CD4-positive, alpha-beta memory T cell (primary cell): ENCODE measurements around the gene IQCF2. TPM values are rescaled to one million over a fixed set of nuclear protein-coding genes. Genes with fewer than 3 reads are reported as not detected.

Experiments used
- CTCF ChIA-PET: fragments of 350-600 bp; sonication (Branson Sonifier 250); formaldehyde crosslinking; loops from one replicate; lab custom pipeline; 2021; ENCODE audit warnings: inconsistent platforms; ENCODE audit not compliant: partially characterized antibody; lab: Charles Lee
- POLR2A ChIA-PET: fragments of 350-600 bp; sonication (Branson Sonifier 250); formaldehyde crosslinking; loops from one replicate; lab custom pipeline; 2021; ENCODE audit not compliant: partially characterized antibody; lab: Charles Lee
- DNase-seq, 5 donors: peaks; one replicate each; pipeline versions ENCODE4 v3.0.0 to v3.0.0-alpha.2; 2020 to 2022; ENCODE audit warnings: mixed read lengths in 1 of 5
- H3K27ac ChIP-seq: one replicate; pipeline ENCODE4 v1.7.0; 2013; ENCODE audit warnings: low read depth, low read length
- H3K27me3 ChIP-seq: 2 replicates; pipeline ENCODE4 v1.7.0; 2013; ENCODE audit warnings: mild to moderate bottlenecking, low read length, moderate library complexity; ENCODE audit not compliant: insufficient read depth
- H3K36me3 ChIP-seq: 2 replicates; pipeline ENCODE4 v1.7.0; 2013; ENCODE audit warnings: mild to moderate bottlenecking, low read length, moderate library complexity; ENCODE audit not compliant: insufficient read depth
- H3K4me1 ChIP-seq: 2 replicates; pipeline ENCODE4 v1.7.0; 2013; ENCODE audit warnings: mild to moderate bottlenecking, low read length, moderate library complexity; ENCODE audit not compliant: insufficient read depth
- H3K4me3 ChIP-seq, 2 donors: one replicate each; pipeline ENCODE4 v1.7.0; 2013; ENCODE audit warnings: low read length in 2 of 2, mild to moderate bottlenecking in 1 of 2
- H3K9me3 ChIP-seq, 2 donors: one replicate each; pipeline ENCODE4 v1.7.0; 2013; ENCODE audit warnings: low read length in 2 of 2, control low read depth in 1 of 2; ENCODE audit not compliant: control insufficient read depth in 1 of 2
- H3K27ac Mint-ChIP-seq, 7 donors: one replicate each; pipeline ENCODE4 v1.8.0; 2020 to 2021; ENCODE audit warnings: mixed read lengths in 7 of 7, mild to moderate bottlenecking in 6 of 7, inconsistent platforms in 3 of 7, moderate library complexity in 3 of 7
- H3K27me3 Mint-ChIP-seq, 2 donors: one replicate each; pipeline ENCODE4 v1.8.0; 2020 to 2021; ENCODE audit warnings: mixed read lengths in 2 of 2
- H3K36me3 Mint-ChIP-seq, 2 donors: one replicate each; pipeline ENCODE4 v1.8.0; 2020 to 2021; ENCODE audit warnings: mixed read lengths in 2 of 2, inconsistent platforms in 1 of 2, mild to moderate bottlenecking in 1 of 2
- H3K4me1 Mint-ChIP-seq, 4 donors: one replicate each; pipeline ENCODE4 v1.8.0; 2020 to 2021; ENCODE audit warnings: mixed read lengths in 4 of 4, mild to moderate bottlenecking in 1 of 4
- H3K4me3 Mint-ChIP-seq, 8 donors: one replicate each; pipeline ENCODE4 v1.8.0; 2020 to 2021; ENCODE audit warnings: mixed read lengths in 8 of 8, mild to moderate bottlenecking in 7 of 8, moderate library complexity in 6 of 8, inconsistent platforms in 3 of 8
- H3K9me3 Mint-ChIP-seq, 8 donors: one replicate each; pipeline ENCODE4 v1.8.0; 2020 to 2021; ENCODE audit warnings: mixed read lengths in 8 of 8, mild to moderate bottlenecking in 5 of 8, inconsistent platforms in 3 of 8, moderate library complexity in 1 of 8
- intact Hi-C: fragments of 100-400 bp; cut with micrococcal nuclease; formaldehyde crosslinking; loops from one replicate; pipeline ENCODE4 v1.15.1; 2023
- polyA plus RNA-seq, 2 donors: library from polyadenylated mRNA; unstranded; fragments of 300-500 nt; fragmentation: Illumina TruSeq; gene quantifications; one replicate each; pipeline ENCODE4 v1.2.3, GENCODE V29; 2021
- total RNA-seq, 2 experiments: library from RNA; stranded (reverse); gene quantifications; one replicate each; pipeline ENCODE4 v1.2.3, GENCODE V29; 2021

Gene IQCF2
- total and polyA plus RNA-seq, 4 experiments from 2014 or later: not detected

GRCh38 chr3:51876186-51876585 lies 14.8 kb downstream of the IQCF2 start:
- POLR2A ChIA-PET: no interaction called here
- H3K27ac Mint-ChIP-seq: no peak overlapping the region
- DNase-seq: no peak
- no peaks in the 10 kb centered on the region for H3K4me1 ChIP-seq
- intact Hi-C loops: no loop called here
- no peaks in the 10 kb centered on the region for H3K27me3 ChIP-seq
- no peaks in the 10 kb centered on the region for H3K9me3 ChIP-seq
- H3K9me3 Mint-ChIP-seq: no peaks in the 10 kb centered on the region
- no peaks in the 10 kb centered on the region for H3K36me3 ChIP-seq
- CTCF ChIA-PET: no interaction called here
- peaks cover 12% of the 10 kb centered on the region in 2 donors for H3K27me3 Mint-ChIP-seq
- H3K27ac ChIP-seq: no peak overlapping the region
- peaks cover 0 to 3% (median 0%) of the 10 kb centered on the region in 4 donors for H3K4me1 Mint-ChIP-seq
- no peaks in the 10 kb centered on the region for H3K36me3 Mint-ChIP-seq
- no peak overlapping the region for H3K4me3 Mint-ChIP-seq
- H3K4me3 ChIP-seq: no peak overlapping the region

GRCh38 chr3:51879937-51880336 lies 18.5 kb downstream of the IQCF2 start:
- ChIA-PET POLR2A (no interaction called here), CTCF (no interaction called here)
- Mint-ChIP-seq H3K27ac (no peak overlapping the region), H3K4me1 (no peaks in the 10 kb centered on the region), H3K4me3 (no peak overlapping the region), H3K27me3 (peaks cover 15 to 23% of the 10 kb centered on the region in 2 donors), H3K9me3 (no peaks in the 10 kb centered on the region), H3K36me3 (no peaks in the 10 kb centered on the region)
- no peaks in the 10 kb centered on the region for H3K9me3 ChIP-seq
- H3K27ac ChIP-seq: no peak overlapping the region
- H3K4me1 ChIP-seq: no peaks in the 10 kb centered on the region
- intact Hi-C loops: no loop called here
- no peak for DNase-seq
- no peak overlapping the region for H3K4me3 ChIP-seq
- H3K36me3 ChIP-seq: no peaks in the 10 kb centered on the region
- no peaks in the 10 kb centered on the region for H3K27me3 ChIP-seq

- Mint-ChIP-seq H3K4me3 (no peak overlapping the region), H3K4me1 (peaks cover 0 to 1% (median under 1%) of the 10 kb centered on the region in 4 donors), H3K27ac (no peak overlapping the region), H3K36me3 (no peaks in the 10 kb centered on the region), H3K27me3 (peaks cover 6 to 14% of the 10 kb centered on the region in 2 donors), H3K9me3 (no peaks in the 10 kb centered on the region)
- no peaks in the 10 kb centered on the region for H3K27me3 ChIP-seq
- H3K4me3 ChIP-seq: no peak overlapping the region
- ChIA-PET CTCF (no interaction called here), POLR2A (no interaction called here)
- H3K27ac ChIP-seq: no peak overlapping the region
- intact Hi-C loops: no loop called here
- no peaks in the 10 kb centered on the region for H3K9me3 ChIP-seq
- H3K4me1 ChIP-seq: peaks cover under 1% of the 10 kb centered on the region
- DNase-seq: no peak
- no peaks in the 10 kb centered on the region for H3K36me3 ChIP-seq
Measured at GRCh38 chr3:51886447-51886846, 25.0 kb downstream of the IQCF2 start.

GRCh38 chr3:51887620-51888019 lies 26.2 kb downstream of the IQCF2 start:
- POLR2A ChIA-PET: no interaction called here
- intact Hi-C loops: no loop called here
- no peak overlapping the region for H3K27ac ChIP-seq
- CTCF ChIA-PET: no interaction called here
- no peaks in the 10 kb centered on the region for H3K9me3 Mint-ChIP-seq
- no peaks in the 10 kb centered on the region for H3K9me3 ChIP-seq
- H3K36me3 ChIP-seq: no peaks in the 10 kb centered on the region
- H3K27me3 Mint-ChIP-seq: peaks cover 8 to 11% of the 10 kb centered on the region in 2 donors
- peaks cover 0 to 8% (median 1%) of the 10 kb centered on the region in 4 donors for H3K4me1 Mint-ChIP-seq
- no peaks in the 10 kb centered on the region for H3K36me3 Mint-ChIP-seq
- H3K4me3 Mint-ChIP-seq: no peak overlapping the region
- H3K4me3 ChIP-seq: no peak overlapping the region
- H3K27me3 ChIP-seq: no peaks in the 10 kb centered on the region
- DNase-seq: no peak
- H3K27ac Mint-ChIP-seq: no peak overlapping the region
- H3K4me1 ChIP-seq: peaks cover 3% of the 10 kb centered on the region

GRCh38 chr3:51888463-51889105 lies 27.2 kb downstream of the IQCF2 start:
- ChIA-PET CTCF (no interaction called here), POLR2A (no interaction called here)
- H3K4me3 Mint-ChIP-seq: no peak overlapping the region
- peaks cover 11 to 12% of the 10 kb centered on the region in 2 donors for H3K27me3 Mint-ChIP-seq
- H3K9me3 Mint-ChIP-seq: no peaks in the 10 kb centered on the region
- no peak overlapping the region for H3K27ac ChIP-seq
- no peaks in the 10 kb centered on the region for H3K27me3 ChIP-seq
- H3K4me1 Mint-ChIP-seq: peaks cover 0 to 8% (median 1%) of the 10 kb centered on the region in 4 donors
- intact Hi-C loops: no loop called here
- no peaks in the 10 kb centered on the region for H3K36me3 ChIP-seq
- DNase-seq: no peak
- H3K36me3 Mint-ChIP-seq: no peaks in the 10 kb centered on the region
- H3K4me3 ChIP-seq: no peak overlapping the region
- H3K9me3 ChIP-seq: no peaks in the 10 kb centered on the region
- H3K4me1 ChIP-seq: peaks cover 3% of the 10 kb centered on the region
- no peak overlapping the region for H3K27ac Mint-ChIP-seq

- intact Hi-C loops: no loop called here
- H3K4me3 ChIP-seq: no peak overlapping the region
- no peak overlapping the region for H3K27ac ChIP-seq
- no peaks in the 10 kb centered on the region for H3K36me3 Mint-ChIP-seq
- peaks cover 0 to 8% (median 1%) of the 10 kb centered on the region in 4 donors for H3K4me1 Mint-ChIP-seq
- peak overlapping the region in 1 of 7 donors; percentile 15 for H3K27ac Mint-ChIP-seq
- ChIA-PET POLR2A (no interaction called here), CTCF (no interaction called here)
- no peaks in the 10 kb centered on the region for H3K9me3 Mint-ChIP-seq
- H3K4me3 Mint-ChIP-seq: no peak overlapping the region
- no peaks in the 10 kb centered on the region for H3K27me3 ChIP-seq
- peaks cover 10 to 13% of the 10 kb centered on the region in 2 donors for H3K27me3 Mint-ChIP-seq
- no peaks in the 10 kb centered on the region for H3K36me3 ChIP-seq
- no peak for DNase-seq
- no peaks in the 10 kb centered on the region for H3K9me3 ChIP-seq
- peaks cover 3% of the 10 kb centered on the region for H3K4me1 ChIP-seq
Measured at GRCh38 chr3:51891242-51892039, 30.0 kb downstream of the IQCF2 start.

GRCh38 chr3:51894391-51894790 lies 33.0 kb downstream of the IQCF2 start:
- intact Hi-C loops: no loop called here
- Histone ChIP-seq H3K36me3 (no peaks in the 10 kb centered on the region), H3K9me3 (no peaks in the 10 kb centered on the region), H3K4me1 (peaks cover 3% of the 10 kb centered on the region), H3K27ac (no peak overlapping the region), H3K27me3 (no peaks in the 10 kb centered on the region), H3K4me3 (no peak overlapping the region)
- Mint-ChIP-seq H3K4me3 (no peak overlapping the region), H3K4me1 (peaks cover 0 to 8% (median 2%) of the 10 kb centered on the region in 4 donors), H3K27ac (no peak overlapping the region), H3K27me3 (peaks cover 23 to 29% of the 10 kb centered on the region in 2 donors), H3K36me3 (peaks cover 0 to 3% of the 10 kb centered on the region in 2 donors), H3K9me3 (no peaks in the 10 kb centered on the region)
- ChIA-PET POLR2A (no interaction called here), CTCF (no interaction called here)
- DNase-seq: no peak
